ENCODE data around the gene PTPRN2.

PTPRN2 gene

DNA sequence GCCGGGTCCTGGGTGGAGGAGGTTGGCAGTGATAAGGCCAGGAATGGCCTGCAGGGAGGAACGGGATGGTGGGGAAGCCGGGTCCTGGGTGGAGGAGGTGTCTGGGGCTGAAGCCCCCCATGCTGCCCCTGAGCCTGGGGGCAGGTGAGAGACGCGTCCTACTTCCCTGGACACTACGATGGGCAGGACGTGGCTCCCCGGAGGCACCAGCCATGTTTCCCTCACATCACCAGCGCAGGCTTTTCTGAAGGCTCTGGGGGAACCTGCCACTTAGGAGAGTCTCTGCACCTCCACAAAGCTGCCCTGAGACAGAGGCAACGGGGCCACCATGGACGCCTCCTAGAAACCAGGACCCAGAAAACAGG is 926.0 kb downstream of the PTPRN2 start:
- TF ChIP-seq, protein P1, sequence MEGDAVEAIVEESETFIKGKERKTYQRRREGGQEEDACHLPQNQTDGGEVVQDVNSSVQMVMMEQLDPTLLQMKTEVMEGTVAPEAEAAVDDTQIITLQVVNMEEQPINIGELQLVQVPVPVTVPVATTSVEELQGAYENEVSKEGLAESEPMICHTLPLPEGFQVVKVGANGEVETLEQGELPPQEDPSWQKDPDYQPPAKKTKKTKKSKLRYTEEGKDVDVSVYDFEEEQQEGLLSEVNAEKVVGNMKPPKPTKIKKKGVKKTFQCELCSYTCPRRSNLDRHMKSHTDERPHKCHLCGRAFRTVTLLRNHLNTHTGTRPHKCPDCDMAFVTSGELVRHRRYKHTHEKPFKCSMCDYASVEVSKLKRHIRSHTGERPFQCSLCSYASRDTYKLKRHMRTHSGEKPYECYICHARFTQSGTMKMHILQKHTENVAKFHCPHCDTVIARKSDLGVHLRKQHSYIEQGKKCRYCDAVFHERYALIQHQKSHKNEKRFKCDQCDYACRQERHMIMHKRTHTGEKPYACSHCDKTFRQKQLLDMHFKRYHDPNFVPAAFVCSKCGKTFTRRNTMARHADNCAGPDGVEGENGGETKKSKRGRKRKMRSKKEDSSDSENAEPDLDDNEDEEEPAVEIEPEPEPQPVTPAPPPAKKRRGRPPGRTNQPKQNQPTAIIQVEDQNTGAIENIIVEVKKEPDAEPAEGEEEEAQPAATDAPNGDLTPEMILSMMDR (IDR thresholded peaks at IDR 0.05; ENCODE audit: low read depth, low read length) = no peak
- H3K4me3 ChIP-seq (ENCODE audit: low read depth, low read length) = no peak overlapping the region

DNA sequence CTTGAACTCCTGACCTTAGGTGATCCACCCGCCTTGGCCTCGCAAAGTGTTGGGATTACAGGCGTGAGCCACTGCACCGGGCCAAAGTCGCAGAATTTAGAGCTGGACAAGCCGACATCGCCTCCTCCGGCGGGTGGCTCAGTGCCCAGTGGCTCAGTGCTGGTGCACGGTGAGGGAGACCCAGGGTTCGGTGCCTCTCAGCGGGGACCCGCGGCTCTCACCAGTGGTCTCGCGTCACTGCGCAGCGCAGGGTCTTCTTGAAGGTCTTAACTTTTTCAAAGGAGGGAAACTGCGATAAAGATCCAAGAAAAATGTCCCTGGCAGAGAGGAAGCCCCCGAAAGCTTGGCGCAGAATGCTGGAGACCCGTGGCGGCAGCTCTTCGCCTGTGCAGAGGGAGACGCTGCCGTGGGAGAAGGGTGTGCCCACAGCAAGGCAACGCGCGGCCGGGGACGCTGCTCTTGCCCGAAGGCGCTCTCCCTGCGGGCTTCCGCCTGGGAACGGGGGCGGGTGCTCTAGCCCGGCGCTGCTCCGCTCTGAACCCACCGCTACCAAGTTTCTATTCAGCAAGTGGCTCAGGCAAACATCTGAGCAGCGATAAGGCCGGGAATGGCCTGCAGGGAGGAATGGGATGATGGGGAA is 926.5 kb downstream of the PTPRN2 start:
- no peak overlapping the region for H3K4me3 ChIP-seq (ENCODE audit: low read depth, low read length)
- TF ChIP-seq, protein P1 (IDR thresholded peaks at IDR 0.05; ENCODE audit: low read depth, low read length) = no peak

DNA sequence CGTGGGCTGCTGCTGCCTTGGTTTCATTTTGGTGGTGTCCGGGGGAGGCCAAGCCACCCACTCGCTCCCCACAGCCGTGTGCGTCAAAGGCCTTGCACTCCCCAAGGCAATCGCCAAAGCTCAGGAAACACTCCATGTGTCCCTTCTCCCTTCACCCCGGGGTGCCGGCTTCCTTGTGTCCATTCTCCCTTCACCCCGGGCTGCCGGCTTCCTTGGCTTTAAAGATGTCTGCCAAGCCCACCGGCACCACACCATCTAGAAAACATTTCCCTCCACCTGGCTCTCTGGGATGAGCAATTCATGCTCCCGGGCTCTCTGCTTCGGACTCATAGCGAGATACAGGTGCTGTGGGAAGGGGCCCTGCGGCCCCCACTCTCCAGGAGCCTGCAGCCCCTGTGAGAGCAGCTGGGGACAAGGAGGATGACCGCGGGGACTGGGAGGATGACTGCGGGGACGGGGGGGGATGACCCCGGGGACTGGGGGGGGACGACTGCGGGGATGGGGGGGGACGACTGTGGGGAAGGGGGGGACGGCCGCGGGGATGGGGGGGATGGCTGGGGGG is 928.7 kb downstream of the PTPRN2 start:
- TF ChIP-seq, protein P1 (IDR thresholded peaks at IDR 0.05; ENCODE audit: low read depth, low read length) = no peak
- no peak overlapping the region for H3K4me3 ChIP-seq (ENCODE audit: low read depth, low read length)

DNA sequence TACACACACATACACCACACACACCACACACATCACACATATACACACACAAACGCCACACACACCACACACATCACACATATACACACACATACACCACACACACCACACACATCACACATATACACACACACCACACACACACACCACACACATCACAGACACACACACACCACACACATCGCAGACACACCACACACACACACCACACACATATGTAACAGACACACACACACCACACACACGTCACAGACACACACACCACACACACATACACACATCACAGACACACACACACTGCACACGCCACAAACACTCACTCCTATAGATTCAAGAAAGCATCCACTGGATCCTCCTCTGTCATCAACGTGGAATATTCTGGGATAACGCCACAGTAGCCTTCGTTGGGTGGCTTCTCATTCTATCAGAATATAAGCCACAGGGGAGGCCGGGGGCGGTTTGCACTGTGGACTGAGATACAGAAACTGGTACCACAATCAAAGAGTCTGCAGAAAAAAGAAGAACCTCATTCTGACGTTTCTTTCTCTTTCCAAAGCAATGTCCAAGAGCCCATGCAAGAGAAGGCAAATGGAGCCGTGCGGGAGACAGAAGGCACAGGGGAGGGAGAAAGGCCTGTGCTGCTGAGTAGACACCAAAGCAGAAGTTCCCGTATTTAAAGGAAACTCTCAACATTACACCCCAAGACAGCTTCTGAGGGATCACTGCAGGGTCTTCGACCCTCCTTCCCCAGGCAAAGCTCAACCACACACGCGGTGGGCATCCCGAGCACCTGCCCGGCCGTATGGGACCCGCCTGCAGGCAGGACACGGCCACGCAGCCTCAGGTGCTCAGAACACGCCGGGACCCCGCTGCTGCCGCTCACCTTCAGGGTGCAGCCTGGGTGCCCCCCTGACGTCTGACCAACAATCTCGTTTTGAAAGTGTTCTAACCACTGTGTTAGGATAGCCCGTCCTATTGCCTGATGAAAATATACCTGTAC is 929.6 kb downstream of the PTPRN2 start:
- H3K4me3 ChIP-seq (ENCODE audit: low read depth, low read length) = no peak overlapping the region
- TF ChIP-seq, protein P1 (IDR thresholded peaks at IDR 0.05; ENCODE audit: low read depth, low read length) = no peak

DNA sequence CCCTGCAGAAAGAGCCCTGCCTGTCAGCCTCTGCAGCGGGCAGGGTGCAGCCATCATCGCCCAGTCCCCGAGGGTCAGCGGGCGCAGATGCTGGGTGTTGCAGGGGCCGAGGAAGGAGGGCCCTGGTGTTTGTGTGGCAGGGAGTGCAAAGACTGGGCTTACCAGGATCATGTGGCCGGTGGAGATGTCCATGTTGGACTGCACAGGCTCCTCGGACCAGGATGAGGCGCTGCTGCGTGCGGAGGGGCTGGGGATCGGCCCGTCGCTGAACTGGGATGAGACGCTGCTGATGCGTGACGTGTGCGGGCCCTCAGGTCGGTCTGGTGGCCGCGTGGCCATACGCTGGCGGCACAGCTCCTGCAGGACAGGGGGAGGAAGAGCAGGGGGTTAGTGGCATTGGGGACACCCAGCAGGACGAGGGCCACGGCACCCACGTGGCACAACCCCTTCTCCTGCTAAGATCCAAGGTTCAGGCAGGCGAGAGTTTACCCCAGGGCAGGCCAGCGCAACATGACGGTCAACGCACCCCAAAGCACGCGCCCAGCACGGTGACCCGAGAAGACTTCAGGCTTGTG is 931.3 kb downstream of the PTPRN2 start:
- TF ChIP-seq, protein P1 (IDR thresholded peaks at IDR 0.05; ENCODE audit: low read depth, low read length) = no peak
- H3K4me3 ChIP-seq (ENCODE audit: low read depth, low read length) = no peak overlapping the region

DNA sequence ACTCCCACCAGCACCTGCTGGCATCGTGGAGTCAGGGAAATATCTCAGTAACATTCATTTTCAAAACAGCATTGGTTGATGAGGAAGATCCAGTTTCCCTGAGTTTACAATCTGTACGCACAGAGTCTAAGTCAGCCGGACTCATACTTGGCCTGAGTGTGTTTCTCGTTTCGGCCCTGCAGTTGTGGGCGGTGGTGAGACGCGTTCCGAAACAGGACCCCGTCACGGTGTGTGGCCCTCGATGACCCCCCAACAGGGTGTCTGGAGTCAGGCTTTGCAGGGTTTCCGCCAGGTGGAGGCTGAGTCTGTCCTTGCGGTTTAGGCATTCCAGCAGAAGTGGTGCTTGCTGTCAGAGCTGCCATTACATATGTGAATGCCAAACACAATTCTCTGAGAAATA is 933.3 kb downstream of the PTPRN2 start:
- no peak overlapping the region for H3K4me3 ChIP-seq (ENCODE audit: low read depth, low read length)
- TF ChIP-seq, protein P1 (IDR thresholded peaks at IDR 0.05; ENCODE audit: low read depth, low read length) = no peak

Data from WI38 (cell line).